ENCODE measurements around the gene CRACDL.
A peak's percentile ranks its signal among the peaks of the same experiment; 100 is the strongest.

Gene CRACDL

DNA sequence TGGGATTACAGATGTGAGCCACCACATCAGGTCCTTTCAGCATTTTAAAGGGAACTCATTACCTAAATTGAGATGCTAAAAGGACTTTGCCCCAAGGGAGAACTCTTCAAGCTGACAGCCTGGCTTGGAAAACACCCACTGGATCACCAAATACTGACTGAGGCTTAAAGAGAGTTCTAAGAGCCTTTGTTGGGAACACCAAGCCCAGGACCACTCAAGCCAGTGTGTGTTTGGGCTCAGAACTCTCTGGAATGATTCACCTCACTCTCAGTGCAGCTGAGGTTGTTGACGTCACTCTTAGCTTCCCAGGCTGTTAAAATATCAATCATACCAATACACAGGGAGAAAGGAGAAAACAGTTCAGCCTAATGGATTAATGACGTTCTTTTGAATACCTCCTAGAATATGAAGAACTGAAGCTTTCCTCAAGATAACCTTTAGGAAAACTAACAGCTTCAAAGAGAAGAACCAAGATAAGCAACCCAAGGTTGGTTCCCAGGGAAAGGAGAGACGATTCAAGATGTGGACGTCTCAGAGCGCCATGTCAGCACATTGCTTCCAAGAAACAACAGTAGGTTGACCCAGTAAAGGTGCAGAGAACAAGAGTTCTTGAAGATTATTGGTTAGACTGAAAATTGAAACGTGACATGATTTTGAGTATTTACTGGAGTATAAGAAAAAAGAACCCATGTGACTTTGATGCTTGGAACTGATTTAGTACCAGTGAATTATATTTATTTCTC lies 157.1 kb downstream of the CRACDL start:
- no peak for DNase-seq (ENCODE audit: low read depth in 2 of 3, low spot score in 1 of 3)

DNA sequence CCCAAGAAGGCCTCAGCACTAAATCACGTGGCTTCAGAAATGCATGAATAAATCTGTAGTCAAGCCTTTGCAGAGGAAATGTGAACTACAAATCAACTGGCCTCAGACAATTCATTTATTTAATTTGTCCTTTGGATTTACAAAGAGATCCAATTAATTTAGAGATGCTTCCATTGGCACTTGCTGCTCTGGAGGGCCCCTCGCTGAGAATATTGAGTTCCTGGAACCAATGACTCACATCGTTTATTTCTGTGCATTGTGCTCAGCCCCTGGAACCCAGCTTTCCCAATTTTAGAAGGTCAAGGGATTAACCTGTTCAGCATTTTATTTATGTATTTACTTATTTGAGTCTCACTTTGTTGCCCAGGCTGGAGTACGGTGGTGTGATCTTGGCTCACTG lies 157.9 kb downstream of the CRACDL start:
- DNase-seq (ENCODE audit: low read depth in 2 of 3, low spot score in 1 of 3): no peak

DNA sequence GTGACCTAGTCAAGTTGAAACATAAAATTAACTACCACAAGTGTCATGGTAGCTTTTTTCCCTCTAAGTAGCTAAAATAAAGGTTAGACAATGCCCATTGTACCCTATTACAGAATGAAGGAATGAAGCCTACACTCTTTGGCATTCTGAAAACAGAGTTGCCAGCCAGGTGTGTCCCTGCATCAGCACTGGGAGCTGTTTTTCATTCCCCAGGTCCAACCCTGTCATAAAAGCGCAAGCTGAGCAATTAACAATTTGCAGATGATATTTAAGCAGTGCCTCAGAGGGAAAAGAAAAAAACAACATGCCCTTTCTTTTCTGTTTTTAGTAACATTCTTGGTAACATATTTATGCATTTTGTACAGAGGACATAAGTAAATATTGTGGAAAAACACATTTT lies 158.3 kb downstream of the CRACDL start:
- no peak for DNase-seq (ENCODE audit: low read depth in 2 of 3, low spot score in 1 of 3)

DNA sequence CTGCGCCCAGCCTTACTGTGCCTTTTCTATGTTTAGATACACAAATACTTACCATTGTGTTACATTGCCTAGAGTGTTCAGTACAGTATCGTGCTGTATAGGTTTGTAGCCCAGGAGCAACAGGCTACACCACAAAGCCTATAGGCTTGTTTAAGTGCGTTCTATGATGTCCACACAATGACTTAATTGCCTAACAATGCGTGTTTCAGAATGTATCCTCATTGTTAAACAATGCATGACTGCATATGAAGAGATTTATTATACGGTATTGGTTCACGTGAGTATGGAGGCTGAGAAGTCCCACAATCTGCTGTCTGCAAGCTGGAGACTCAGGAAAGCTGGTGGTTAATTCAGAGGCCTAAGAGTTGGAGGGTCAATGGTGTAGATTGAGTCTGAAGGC lies 158.9 kb downstream of the CRACDL start:
- no peak for DNase-seq (ENCODE audit: low read depth in 2 of 3, low spot score in 1 of 3)

DNA sequence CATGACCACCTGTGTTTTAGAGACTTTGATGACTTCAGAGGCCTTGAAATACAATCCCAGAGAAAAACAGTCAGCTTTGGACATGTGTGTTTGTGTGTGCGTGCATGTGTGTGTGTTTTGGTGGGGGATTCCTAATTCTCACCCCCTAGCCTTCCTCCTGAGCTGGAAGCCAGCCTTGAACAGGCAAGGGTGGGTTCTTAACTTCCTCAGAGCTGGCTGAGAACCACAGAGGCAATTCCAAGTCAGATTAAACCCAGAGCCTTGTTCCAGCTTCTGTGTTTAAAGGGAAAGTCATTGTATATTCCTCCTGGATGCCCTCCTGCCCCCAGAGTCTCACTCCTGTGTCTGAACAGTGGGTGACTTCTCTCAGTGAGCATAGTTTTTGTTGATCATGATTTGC lies 159.9 kb downstream of the CRACDL start:
- no peak for DNase-seq (ENCODE audit: low read depth in 2 of 3, low spot score in 1 of 3)

DNA sequence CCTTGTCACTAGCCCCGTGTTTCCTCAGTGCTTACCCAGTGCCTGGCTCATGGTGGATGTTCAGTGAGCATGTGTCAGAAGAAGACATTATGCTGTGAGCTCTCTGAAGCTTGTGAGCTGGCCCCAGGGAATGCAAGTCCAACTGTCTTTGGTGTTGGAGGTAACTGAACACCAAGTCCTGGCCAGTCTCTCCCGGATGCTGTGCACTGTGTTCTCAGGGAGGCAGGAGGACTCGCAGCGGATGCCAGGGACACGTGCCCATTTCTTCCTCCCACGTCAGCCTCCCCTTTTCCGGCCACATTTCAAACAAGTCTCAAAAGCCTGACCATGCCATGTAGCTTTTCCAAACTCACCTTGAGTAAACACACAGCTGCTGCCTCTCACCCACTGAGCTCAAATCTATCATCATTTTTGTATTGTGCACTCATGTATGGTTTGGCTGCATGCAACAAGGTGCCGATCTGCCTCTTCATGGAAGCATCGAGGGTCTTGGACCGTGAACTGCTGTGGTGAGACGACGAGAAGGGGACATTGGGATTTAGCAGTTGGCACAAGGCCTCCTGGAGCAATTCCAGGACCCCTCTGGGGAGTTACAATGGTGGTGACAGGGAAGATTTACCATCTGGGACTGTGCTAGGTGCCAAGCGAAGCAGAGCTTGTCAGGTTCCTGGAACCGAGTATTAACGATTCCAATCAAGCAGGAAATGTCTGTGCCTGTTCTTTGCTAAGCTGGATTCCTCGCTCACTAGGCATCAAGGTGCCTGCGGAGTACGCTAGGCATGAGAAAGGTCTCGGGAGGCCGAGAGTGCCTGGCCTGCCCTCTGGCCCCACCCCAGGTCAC lies 160.7 kb downstream of the CRACDL start:
- no peak for DNase-seq (ENCODE audit: low read depth in 2 of 3, low spot score in 1 of 3)

DNA sequence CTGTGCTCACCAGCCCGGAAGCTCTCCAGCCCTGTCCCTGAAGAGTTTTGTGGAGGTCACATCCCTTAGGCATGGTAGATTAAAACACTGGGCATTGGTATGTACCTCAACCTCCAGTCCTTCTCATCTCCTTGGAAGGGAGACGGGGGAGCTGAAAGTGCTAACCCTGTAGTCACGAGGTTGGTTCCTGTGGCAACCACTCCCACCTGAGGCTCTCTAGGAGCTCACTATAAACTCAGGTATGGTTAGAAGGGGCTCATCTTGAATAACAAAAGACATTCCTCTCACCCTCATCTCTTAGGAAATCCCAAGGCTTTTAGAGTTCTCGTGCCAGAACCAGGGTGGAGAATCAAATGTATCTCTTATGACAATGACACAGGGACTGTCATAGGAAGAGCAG lies 162.1 kb downstream of the CRACDL start:
- no peak for DNase-seq (ENCODE audit: low read depth in 2 of 3, low spot score in 1 of 3)

DNA sequence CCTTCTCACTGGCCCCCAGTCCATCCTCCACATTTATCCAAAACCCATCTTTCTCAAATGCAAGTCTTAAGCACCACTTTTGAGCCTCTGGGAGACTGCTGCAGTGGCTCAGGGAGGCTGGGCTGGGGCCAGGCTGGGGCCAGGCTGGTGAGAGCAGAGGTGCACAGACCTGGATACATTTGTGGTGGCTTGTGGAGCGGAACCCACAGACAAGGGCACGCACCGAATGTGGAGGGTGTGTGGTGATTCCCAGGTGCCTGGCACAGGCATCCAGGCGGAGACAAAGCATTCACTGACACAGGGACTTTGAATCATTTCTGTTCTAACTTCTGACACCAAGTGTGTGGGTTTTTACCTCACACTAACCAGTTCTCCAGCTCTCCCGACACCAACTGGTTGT lies 162.9 kb downstream of the CRACDL start:
- DNase-seq (ENCODE audit: low read depth in 2 of 3, low spot score in 1 of 3): no peak

DNA sequence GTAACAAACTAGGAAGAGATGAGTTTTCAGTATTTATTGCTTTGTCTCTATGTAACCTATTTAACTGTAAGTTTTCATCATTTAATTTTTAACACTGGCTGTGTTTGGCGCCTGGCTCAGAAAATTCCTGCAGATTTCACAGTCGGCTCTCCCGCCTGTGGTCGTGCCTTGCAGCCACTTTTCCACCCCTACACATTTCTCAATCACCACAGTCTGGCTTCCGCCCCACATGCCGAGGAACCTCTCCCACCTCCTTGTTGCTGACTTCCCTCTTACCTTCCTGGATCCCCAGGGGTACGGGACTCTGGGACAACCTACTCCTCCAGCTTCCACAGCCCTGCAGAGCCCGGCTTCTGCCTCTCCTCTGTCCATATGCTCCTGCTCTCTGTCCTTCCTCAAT lies 163.5 kb downstream of the CRACDL start:
- no peak for DNase-seq (ENCODE audit: low read depth in 2 of 3, low spot score in 1 of 3)

DNA sequence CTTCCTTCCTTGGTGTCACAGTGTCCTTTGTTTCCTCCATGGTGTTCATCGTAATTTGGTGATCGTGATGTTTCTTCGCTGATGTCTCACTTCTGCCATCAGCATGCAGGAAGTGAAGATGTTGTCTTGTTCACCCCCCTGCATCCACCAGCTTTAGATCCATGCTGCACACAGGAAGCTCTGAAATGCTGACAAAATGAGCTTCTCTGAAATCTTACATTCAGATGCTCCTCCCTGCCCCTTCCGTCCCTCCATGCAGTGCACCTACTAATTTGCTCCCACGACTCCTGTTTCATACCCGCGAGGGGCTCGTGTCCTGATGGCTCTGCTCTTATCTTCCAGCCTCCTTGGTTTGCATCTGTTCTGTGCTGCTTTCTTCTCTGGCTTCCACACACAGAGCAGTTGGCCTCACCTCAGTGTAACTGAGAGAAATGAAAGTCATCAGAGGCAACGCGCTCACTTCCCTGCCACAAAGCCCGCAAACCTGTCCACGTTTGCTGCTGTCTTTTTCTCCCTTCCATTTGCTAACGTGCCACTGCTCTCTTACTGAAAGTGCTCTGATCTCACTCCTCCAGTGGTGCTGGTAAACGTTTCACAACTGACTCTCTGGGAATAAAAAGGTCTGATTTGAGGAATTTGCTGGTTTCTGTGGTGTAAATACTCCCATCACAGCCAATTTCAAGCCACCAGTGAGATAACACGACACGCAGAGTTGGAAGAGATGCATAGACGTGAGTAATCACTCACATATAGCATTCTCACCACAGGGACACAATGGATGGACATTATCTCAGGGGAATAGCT lies 164.1 kb downstream of the CRACDL start:
- DNase-seq (ENCODE audit: low read depth in 2 of 3, low spot score in 1 of 3): peak in 2 of 3 donors; percentile 30 to 36

DNA sequence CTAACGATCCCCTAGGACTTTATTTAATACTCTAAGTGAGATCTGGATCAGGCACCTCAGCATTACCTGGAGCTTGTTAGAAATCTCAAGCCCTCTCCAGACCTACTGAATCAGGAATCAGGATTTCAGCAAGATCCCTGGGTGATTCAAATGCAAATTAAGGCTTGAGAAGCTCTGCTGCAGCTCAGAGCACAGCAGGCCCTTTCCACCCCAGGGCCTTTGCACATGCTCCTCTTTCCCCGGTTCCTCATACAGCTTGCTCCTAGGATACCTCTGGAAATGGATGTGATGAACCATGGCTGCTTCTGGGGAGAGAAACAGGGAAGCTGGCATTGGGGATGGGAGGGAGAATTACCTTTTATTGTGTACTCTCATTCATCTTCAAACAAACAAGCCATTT lies 164.8 kb downstream of the CRACDL start:
- no peak for DNase-seq (ENCODE audit: low read depth in 2 of 3, low spot score in 1 of 3)

DNA sequence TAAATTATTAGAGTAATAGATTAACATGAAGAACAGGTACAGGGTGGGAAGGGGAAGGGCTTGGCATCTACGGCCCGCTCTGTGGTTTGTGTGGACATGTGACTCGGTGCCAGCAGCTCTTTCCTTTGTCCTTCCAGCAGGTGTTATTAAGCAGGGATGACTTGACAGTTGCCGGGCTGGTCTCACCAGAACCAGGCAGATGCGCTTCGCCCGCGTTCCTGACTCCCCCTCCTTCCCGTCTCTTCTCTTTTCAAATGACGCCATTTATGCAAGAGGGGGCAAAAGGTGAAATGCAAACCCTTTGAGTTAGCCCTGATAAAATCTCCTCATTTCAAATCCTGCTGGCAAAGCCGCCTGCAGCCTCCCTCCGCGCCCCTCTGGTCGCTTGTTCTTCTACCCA lies 166.2 kb downstream of the CRACDL start:
- DNase-seq (ENCODE audit: low read depth in 2 of 3, low spot score in 1 of 3): no peak

DNA sequence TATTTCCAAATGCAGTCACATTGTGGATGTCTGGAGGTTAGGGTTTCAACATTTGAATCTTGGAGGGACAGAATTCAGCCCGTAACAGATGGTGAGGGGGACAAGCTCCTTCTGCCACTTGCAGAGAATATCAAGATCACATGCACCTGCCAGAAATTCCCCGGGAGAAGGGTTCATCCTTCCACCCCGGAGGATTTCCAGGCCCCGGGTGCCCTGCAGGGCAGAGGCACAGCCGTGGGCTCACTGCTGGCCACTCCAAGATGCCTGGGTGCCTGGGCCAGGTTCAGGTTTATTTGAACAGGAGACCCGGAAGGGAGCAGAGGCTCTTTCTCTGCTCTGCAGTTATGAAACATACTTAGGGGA lies 166.9 kb downstream of the CRACDL start:
- DNase-seq (ENCODE audit: low read depth in 2 of 3, low spot score in 1 of 3): no peak

DNA sequence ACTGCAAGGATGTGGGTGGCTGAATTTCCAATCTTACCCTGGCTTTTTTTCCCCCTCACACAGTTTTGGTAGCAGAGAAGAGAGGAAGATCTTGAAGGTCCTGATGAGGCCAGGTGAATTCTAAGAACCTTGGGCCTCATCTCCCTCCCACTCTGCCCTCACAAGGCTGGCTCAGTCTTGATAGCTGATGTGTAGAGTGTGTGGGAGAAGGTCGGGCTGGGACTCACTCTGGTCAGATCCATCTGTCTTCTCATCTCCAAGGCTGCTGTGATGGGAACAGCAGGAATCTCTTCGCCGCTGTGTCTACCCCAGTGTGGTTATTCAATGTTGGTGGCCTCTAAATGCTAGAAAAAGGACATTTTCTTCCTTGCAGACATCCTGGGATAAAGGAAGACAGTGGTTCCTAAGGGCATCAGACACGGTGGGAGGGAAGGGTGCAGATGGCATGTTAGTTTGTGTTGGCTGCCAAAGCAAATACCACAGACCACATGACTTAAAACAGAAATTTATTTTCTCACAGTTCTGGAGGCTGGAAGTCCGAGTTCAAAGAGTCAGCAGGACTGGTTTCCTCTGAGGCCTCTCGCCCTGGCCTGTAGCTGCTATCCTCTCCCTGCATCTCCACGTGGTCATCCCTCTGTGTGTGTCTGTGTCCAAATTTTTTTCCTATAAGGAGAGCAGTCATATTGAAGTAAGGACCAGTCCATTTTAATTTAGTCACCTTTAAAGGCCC lies 167.5 kb downstream of the CRACDL start:
- no peak for DNase-seq (ENCODE audit: low read depth in 2 of 3, low spot score in 1 of 3)

DNA sequence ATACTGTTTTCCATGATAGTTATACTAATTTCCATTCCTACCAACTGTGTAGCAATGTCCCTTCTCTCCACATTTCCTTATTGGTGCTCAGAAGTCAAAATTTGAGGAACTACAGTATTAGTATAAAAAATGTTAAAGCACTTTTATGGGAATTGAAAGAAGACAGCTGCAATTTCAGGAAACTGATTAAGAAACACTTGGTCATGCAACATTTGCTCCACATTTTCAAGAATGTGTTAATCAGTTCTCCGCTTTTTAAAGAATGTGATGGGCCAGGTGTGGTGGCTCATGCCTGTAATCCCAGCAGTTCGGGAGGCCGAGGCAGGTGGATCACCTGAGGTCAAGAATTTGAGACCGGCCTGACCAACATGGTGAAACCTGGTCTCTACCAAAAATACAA lies 171.5 kb downstream of the CRACDL start:
- DNase-seq (ENCODE audit: low read depth in 2 of 3, low spot score in 1 of 3): no peak

DNA sequence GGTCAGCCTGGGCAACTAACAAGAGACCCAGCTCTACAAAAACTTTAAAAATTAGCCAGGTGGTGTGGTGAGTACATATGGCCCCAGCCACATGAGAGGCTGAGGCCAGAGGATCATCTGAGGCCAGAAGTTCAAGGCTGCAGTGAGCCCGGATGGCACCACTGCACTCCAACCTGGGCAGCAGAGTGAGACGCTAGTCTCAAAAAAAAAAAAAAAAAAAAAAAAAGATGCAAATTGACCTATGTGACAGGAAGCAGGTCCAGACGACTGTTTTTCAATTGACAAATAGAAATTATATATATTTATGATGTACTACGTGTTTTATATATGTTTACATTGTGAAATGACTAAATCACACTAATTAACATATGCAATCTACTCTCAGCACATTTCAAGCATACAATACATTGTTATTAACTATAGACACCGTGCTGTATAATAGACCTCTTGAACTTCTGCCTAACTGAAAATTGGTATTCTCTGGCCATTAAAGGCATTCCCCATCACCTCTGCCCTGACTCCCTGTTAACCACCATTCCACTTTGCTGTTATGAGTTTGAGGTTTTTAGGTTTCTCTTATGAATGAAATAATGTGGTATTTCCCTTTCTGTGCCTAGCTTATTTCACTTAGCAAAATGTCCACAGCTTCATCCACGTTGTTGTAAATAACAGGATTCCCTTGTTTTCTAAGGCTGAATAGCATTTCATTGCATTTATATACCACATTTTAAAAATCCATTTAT lies 172.6 kb downstream of the CRACDL start:
- no peak for DNase-seq (ENCODE audit: low read depth in 2 of 3, low spot score in 1 of 3)

DNA sequence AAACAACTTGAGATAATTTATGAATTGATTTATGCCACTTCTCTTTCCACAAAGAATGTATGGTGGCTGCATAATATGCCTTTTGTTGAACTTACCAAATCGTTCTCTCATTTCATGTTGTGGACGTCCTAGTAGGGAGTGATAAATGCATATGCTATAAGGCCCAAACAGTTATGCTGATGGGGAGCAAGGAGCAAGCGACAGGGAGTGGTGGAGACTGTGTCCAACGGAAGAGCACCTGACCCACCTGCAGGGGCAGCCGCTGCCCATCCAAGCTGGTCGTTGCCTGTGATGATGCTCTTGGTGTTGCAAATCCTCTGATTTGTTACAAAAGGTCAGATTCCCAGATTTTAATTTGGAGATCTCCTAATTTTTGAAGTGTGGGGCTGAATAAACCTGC lies 174.1 kb downstream of the CRACDL start:
- no peak for DNase-seq (ENCODE audit: low read depth in 2 of 3, low spot score in 1 of 3)

DNA sequence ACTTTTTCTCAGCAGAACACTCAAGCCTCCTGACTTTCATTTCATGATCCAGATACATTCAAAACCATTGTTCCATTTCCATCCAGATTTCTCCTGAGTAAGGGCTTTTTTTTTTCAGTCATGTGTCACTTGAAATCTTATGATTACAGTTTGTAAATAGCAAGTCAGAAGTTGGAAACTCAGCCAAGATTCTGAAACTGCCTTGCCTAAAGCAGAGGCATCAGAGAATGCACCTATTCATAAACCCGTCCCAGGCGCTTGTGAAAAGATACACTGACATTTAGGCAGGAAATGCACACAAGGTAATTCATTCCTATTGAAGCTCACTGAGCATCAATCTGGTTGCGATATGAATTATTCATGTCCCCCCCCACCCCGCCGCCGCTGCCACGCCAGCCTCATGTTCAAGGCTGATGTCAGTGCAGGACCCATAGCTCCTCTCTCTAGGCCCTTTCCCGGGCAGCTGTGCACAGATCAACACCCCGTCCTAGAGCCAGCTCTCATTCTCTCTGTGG lies 174.7 kb downstream of the CRACDL start:
- DNase-seq (ENCODE audit: low read depth in 2 of 3, low spot score in 1 of 3): peak; percentile 51 to 65 (median 63)

DNA sequence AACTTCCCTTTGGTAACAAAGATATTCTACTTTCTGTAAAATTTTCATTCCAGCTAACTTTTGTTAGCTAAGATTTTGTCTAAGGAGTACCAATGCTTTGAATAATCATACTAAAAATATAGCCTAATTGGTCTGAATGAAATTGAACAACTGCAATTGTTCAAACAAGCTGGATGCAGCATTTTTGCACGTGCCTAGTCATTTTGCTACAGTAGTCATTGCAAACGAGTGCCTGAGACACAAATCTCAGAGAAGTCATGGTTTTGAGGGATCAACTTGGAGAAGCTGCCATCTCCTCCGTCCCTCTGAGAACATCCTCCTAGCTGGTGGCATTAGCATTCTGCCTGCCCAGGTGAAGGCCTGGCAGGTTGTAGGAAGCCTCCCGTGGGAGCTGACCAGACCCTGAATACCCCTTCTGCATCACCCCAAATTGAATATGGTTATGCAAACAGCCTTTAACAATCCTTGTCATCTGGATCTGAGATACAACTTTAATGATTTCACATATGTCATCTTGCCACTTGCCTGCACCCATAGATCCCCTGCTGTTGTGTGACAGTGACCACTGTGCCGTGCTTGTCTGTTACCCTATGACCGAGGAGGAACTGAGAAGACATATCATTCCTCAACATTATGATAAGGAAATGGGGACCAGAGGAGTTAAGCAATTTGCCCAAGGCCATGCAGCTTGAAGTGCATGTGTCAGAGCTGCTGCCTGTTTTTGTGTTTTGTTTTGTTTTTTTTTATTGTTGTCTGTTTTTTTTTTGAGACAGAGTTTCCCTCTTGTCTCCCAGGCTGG lies 176.0 kb downstream of the CRACDL start:
- no peak for DNase-seq (ENCODE audit: low read depth in 2 of 3, low spot score in 1 of 3)
